ENCODE results near the gene YDJC.
"Not testable (repeated sequence)": the region's sequence is repeated elsewhere in the genome, so short reads cannot be mapped to it uniquely, and the experiment has no call there.

The YDJC gene

DNA sequence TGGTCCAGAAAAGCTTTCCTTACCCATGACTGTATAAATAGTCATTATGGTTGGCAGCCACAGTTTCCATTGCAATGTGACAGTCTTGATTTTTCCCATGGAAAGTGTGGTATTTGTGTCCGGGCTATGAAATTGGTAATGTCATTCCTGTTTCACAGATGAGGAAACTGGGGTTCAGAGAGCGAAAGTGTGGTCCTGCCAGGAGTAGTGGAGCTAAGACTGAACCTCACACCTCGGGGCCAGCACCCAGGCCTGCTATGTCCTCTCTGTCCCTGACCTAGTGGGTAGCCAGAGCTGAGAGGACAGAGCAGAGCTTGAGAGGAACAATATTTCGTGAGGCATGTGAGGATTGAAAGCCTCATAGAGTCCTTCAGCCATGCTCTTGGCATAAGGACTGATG is 1.2 kb upstream of the YDJC start:
- no peak for DNase-seq

GRCh38 chr22:21628386-21629254 is 1.2 kb downstream of the YDJC start:
- DNase-seq = no peak

DNA sequence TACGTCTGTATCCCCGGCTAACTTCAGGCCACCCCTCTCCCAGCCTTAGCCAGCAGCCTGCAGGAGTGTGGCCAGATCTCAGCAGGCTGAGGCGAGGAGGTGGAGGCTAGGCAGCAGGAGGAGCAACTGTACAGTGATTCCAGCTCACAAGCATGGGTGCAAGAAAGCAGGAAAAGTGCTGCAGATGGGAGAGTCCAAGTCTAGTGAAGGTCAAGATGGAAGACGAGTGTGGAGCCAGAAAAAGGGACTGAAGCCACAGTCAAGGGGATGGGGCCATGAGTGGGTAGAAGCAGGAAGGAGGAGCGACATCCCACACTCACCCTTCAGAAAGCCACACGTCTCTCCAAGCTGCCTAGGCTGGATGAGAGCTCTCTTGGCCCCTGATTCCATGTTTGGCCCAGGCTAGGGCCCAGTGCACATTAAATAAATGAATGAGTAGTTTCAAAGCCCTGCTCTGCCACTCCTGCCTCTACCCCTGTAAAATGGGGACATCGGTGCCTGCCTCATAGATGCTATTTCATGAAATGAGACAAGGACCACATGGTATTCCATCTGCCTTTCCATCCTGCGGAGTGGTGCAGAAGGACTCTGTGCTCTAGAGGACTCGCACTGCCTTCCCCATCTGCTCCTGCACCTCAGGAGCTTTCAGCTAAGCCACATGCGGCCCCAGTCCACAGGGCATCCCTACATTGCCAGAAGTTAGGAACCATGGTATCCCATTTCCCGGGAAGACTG is 2.9 kb downstream of the YDJC start:
- no peak for DNase-seq

GRCh38 chr22:21626073-21626734 is 3.6 kb downstream of the YDJC start:
- DNase-seq = no peak

- no peak for DNase-seq
Observed at GRCh38 chr22:21624880-21625791, 4.7 kb downstream of the YDJC start.

GRCh38 chr22:21624120-21624879 is 5.5 kb downstream of the YDJC start:
- DNase-seq = peak; percentile 77

DNA sequence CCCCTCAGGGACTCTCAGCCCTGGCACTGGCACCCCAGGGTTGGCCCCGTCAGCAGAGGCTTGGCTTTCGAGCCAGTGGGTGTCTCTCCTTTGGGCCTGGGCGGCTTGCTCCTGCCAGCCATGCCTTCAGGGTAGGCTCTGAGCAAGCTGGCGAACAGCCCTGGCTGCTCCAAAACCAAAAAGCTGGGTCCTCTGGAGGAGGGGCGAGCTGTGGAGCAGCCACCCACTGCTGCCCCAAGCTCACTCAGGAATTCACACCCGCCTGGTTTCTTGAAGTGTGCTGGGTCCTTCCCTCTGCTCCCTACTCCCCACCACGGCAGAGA is 6.2 kb downstream of the YDJC start:
- no peak for DNase-seq

DNA sequence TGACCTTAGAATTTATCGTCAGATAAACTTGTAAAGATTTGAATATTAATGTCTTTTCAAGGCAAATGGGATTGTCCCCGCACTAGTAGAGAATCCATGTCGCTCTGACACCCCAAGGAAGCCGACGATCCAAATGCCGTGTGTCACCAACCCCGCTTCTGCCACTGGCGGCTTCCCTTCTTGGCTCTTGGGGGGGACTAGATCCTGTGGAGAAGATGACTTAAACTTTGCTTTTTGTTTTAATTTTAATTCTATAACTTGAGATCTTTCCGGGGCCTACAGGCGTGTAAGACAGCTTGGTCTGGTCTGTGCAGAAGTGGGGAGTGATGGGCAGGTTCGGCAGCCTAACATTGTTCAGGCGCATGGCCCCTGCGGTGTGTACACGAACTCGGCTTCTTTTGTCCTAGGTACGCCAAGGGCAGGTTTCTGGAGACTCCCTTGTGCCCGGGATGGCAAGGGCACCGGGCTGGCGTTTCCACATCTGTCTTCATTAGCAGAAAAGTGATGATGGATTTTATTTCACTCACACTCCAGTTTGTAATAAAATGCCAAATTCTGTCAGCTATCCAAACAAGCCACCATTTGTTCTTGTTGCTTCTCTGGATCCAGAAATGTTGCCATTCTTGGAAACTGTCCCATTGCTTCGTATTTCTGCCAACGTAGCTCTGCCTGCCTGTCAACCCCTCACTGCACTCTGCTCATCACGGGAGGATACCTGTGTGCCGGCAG is 6.7 kb downstream of the YDJC start:
- DNase-seq = no peak

DNA sequence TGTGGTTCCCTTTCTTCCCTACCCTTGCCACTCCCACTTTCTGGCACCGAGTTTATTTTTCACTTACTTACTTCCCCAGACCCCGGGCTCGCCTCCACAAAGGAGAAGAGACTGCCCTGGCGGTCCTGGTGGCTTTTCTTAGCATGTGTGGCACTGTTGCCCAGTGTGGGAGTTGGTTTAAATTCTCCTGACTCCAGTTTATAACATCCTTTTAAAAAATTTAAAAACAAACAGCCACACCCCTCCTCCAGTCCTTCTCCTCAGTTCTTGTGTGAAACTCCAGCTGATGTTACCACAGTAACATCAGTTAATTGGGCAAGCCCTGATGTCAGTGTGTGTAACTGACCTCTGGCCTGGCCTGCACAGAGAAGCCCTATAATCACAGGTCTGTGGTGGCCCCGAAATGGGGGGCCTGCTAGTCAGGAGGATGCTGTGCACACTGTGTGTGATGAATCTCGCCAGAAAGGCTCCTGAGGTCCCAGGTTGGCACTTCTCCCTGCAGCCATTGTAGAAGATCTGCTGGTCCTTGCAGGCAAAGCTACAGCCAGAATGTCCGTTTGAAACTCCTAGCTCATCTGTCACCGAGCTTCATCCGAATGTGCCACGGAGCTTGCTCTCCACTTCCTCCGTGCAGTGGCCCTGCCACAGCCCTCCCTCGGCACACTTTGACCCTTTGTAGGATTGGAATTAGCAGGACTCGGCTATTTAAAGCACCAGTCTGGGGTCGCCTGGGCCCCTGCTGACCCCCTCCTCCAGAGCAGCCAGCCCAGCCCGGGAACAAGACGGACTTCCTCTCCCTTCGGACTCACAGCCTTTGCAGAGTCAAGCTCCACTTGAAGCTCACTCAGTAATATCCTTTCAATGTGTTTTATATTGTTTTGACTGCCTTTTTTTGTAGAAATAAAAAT is 7.6 kb downstream of the YDJC start:
- DNase-seq = no peak

- DNase-seq = no peak
Observed at GRCh38 chr22:21621025-21621424, 8.8 kb downstream of the YDJC start.

GRCh38 chr22:21617337-21617736 is 12.5 kb downstream of the YDJC start:
- DNase-seq = not testable (repeated sequence)

DNA sequence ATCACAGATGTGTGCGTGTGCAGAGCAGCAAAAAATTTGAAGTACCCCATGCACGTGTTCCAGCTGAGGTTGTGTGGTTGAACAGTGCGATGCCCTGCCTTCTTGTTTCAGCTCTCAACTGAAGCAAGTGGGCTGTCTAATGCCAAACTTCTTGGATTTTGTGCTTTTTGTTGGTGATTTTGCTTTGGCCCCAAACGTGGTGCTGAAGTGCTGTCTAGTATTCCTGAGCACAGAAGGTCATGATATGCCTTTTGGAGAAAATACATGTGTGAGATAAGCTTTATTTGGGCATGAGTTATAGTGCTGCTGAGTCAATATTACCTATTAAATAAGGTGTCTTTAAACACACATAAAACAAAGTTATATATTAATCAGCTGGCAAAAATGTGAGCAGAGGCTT is 14.1 kb downstream of the YDJC start:
- DNase-seq = no peak

GRCh38 chr22:21613553-21614233 is 16.1 kb downstream of the YDJC start:
- DNase-seq = no peak

DNA sequence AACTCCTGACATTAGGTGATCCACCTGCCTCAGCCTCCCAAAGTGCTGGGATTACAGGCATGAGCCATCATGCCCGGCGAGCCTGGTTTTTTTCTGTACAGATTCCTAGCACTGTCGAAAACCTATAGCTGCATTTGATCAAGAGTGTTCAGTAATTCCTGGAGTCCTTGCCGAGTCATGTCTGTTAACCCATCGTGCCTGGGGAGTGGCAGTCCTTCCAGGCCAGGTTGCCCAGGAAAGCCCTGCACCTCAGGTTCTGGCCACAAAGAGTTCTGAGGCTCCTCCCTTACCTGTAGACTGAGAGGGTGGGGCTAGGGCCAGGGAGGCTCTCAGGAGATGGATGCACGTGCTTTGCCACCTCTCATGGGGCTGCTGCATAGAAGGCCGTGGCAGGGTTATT is 17.0 kb downstream of the YDJC start:
- no peak for DNase-seq

- DNase-seq = no peak
Observed at GRCh38 chr22:21611210-21611977, 18.4 kb downstream of the YDJC start.

- DNase-seq = not testable (repeated sequence)
Observed at GRCh38 chr22:21609556-21610157, 20.2 kb downstream of the YDJC start.

- no peak for DNase-seq
Observed at GRCh38 chr22:21606775-21607174, 23.0 kb downstream of the YDJC start.

DNA sequence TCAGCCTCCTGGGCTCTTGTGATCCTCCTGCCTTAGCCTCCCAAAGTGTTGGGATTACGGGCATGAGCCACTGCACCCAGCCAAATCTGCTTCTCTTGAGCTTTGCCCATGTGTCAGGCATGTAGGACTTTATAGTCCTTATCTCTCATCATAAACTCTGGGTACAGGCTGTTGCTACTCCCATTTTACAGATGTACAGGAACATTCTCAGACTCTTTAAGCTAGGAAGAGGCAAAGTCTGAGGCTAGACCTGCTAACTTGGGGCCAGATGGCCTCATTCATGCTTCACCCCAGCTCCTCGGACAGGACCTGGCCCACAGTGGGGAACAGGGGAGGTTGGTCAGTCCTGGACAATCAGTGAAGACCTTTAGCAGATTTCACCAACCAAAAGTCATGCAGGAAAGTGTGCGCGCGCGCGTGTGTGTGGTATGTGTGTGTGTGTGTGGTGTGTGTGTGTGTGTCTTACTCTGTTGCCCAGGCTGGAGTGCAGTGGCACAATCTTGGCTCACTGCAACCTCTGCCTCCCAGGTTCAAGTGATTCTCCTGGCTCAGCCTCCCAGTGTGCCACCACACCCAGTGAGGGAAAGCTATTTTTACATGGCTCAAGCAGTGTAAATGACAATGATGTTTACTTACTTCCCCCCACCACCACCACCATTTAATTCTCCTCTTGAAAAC is 23.8 kb downstream of the YDJC start:
- DNase-seq = no peak
